GM18502 (cell line): ENCODE data around the gene EVX1.

Source experiments
- ATAC-seq: cut with Tn5 transposase; IDR thresholded peaks from one replicate; pipeline ENCODE4 v1.9.1; 2021; ENCODE audit warnings: mild to moderate bottlenecking; ENCODE audit not compliant: unreplicated experiment, poor library complexity

EVX1 gene

GRCh38 chr7:27248427-27248806 is 5.8 kb downstream of the EVX1 start:
- no peak for ATAC-seq

GRCh38 chr7:27248911-27249723 is 6.5 kb downstream of the EVX1 start:
- ATAC-seq: no peak

- ATAC-seq: no peak
Measured at GRCh38 chr7:27249724-27250556, 7.3 kb downstream of the EVX1 start.

GRCh38 chr7:27250557-27251070 is 8.0 kb downstream of the EVX1 start:
- no peak for ATAC-seq

GRCh38 chr7:27251136-27251651 is 8.6 kb downstream of the EVX1 start:
- ATAC-seq: no peak

- no peak for ATAC-seq
Measured at GRCh38 chr7:27251652-27252590, 9.3 kb downstream of the EVX1 start.

- no peak for ATAC-seq
Measured at GRCh38 chr7:27254625-27255024, 12.0 kb downstream of the EVX1 start.

- ATAC-seq: no peak
Measured at GRCh38 chr7:27260211-27260610, 17.6 kb downstream of the EVX1 start.

- no peak for ATAC-seq
Measured at GRCh38 chr7:27262121-27262520, 19.5 kb downstream of the EVX1 start.

- no peak for ATAC-seq
Measured at GRCh38 chr7:27263781-27264180, 21.2 kb downstream of the EVX1 start.

GRCh38 chr7:27269455-27269854 is 26.9 kb downstream of the EVX1 start:
- no peak for ATAC-seq

- no peak for ATAC-seq
Measured at GRCh38 chr7:27271384-27271783, 28.8 kb downstream of the EVX1 start.

GRCh38 chr7:27277628-27278027 is 35.0 kb downstream of the EVX1 start:
- ATAC-seq: no peak

GRCh38 chr7:27283558-27283957 is 41.0 kb downstream of the EVX1 start:
- no peak for ATAC-seq

GRCh38 chr7:27295236-27295635 is 52.6 kb downstream of the EVX1 start:
- no peak for ATAC-seq

- no peak for ATAC-seq
Measured at GRCh38 chr7:27297356-27297755, 54.8 kb downstream of the EVX1 start.
